Measurements from ENCODE around the gene SLX4. TPM values are rescaled to one million over a fixed set of nuclear protein-coding genes. Genes with fewer than 3 reads are reported as not detected.
"Not testable (repeated sequence)": the region's sequence is repeated elsewhere in the genome, so short reads cannot be mapped to it uniquely, and the experiment has no call there.

SLX4 gene
- total RNA-seq, 8 experiments from 2014 or later, result 3.3 to 8.4 (median 5.6) TPM

DNA sequence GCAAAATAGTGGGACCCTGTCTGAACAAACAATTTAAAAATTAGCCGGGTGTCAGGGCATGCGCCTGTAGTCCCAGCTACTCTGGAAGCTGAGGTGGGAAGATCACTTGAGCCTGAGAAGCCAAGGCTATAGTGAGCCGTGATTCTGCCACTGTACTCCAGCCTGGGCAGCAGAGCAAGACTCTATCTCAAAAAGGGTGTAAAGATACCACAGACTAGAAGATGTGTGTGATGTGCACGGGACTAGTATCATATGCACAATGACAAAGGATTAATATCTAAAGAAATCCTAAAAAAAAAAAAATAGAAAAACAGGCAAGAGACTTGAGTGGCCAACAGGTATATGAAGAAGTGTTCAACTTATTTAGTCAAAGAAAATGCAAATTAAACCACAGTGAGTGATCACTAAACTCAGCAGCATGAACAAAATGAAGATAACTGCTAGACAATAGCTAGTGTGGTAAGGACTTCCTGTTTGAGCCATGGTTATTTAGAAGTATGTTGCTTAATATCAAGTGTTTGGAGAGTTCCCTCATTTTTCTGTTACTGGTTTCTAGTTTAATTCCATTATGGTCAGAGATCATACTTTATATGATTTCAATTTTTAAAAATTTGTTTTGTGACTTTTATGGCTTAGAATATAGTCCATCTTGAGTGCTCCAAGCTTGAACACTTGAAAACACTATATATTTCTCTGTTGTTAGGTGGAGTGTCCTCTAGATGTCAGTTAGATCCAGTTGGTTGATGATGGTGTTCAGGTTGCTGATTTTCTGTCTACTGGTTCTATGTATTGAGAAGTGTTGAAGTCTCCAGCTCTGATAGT, 14.7 kb upstream of the SLX4 start:
- Histone ChIP-seq H3K4me1 (replicated peaks in 1 of 2) (no peaks in the 10 kb centered on the region), H3K4me3 (no peak overlapping the region), H3K27ac (no peak overlapping the region)
- peak in 1 of 8 experiments; percentile 23 for ATAC-seq (replicated peaks in 6 of 8)
- in situ Hi-C loops (cut with MboI; ENCODE audit: low pct_unique_long_range_greater_than_20kb in 2 of 9, low sequenced_read_pairs in 9 of 9, unreplicated experiment in 9 of 9), result no loop called here
- 40 to 100% (median 81%) methylated on average over 1 to 4 of the region's 4 CpGs; no CpG with 5 or more reads in 2 of the 10 experiments for WGBS, 10 experiments

DNA sequence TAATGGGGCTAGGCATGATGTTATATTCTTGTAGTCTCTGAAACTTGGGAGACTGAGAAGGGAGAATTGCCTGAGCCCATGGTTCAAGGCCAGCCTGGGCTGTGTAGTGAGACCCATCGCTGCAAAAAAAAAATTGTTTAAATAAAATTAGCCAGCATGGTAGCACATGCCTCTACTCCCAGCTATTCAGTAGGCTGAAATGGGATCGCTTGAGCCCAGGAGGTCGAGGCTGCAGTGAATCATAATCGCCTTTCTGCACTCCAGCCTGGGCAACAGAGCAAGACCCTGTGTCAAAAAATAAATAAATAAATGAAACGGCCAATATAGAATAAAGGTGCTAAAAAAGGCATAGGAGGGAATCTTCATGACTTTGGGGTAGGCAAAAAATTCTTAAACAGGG, 13.9 kb upstream of the SLX4 start:
- no peak for ATAC-seq (replicated peaks in 6 of 8)
- in situ Hi-C loops (cut with MboI; ENCODE audit: low pct_unique_long_range_greater_than_20kb in 2 of 9, low sequenced_read_pairs in 9 of 9, unreplicated experiment in 9 of 9), result no loop called here
- WGBS, 10 experiments, result 75 to 100% (median 92%) methylated on average over 1 to 5 of the region's 5 CpGs; no CpG with 5 or more reads in 4 of the 10 experiments
- Histone ChIP-seq H3K27ac (no peak overlapping the region), H3K4me1 (replicated peaks in 1 of 2) (no peaks in the 10 kb centered on the region), H3K4me3 (no peak overlapping the region)

DNA sequence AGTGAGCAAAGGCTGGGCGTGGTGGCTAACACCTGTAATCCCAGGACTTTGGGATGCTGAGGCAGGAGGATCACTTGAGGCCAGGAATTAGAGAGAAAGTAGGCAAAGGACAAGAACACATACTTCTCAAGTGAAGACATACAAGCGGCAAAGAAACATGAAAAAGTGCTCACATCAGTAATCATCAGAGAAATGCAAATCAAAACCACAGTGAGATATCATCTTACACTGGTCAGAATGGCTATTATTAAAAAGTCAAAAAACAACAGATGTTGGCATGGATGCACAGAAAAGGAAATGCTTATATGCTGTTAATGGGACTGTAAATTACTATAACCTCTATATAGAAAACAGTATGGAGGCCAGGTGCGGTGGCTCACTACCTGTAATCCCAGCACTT, 12.2 kb upstream of the SLX4 start:
- WGBS, 10 experiments, result 67 to 100% (median 89%) methylated on average over 1 to 3 of the region's 3 CpGs; no CpG with 5 or more reads in 1 of the 10 experiments
- Histone ChIP-seq H3K27ac (no peak overlapping the region), H3K4me3 (no peak overlapping the region), H3K4me1 (replicated peaks in 1 of 2) (no peaks in the 10 kb centered on the region)
- in situ Hi-C loops (cut with MboI; ENCODE audit: low pct_unique_long_range_greater_than_20kb in 2 of 9, low sequenced_read_pairs in 9 of 9, unreplicated experiment in 9 of 9), result no loop called here
- ATAC-seq (replicated peaks in 6 of 8), result peak in 1 of 8 experiments; percentile 70

DNA sequence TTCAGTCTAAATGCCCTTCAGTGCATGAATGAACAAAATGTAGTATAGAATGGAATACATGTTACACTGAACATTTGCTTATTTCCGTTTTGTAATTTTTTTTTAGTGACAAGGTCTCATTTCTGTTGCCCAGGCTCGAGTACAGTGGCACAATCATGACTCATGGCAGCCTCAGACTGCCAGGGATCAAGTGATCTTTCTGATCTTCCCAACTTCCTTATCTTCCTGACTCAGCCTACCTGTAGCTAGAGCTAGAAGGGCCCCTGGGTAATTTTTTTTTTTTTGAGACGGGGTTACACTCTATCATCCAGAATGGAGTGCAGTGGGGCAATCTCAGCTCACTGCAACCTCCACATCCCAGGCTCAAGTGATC, 7.3 kb upstream of the SLX4 start:
- Histone ChIP-seq H3K4me3 (no peak overlapping the region), H3K27ac (no peak overlapping the region), H3K4me1 (replicated peaks in 1 of 2) (no peaks in the 10 kb centered on the region)
- no peak for ATAC-seq (replicated peaks in 6 of 8)
- 83 to 100% (median 100%) methylated on average over 1 to 3 of the region's 3 CpGs; no CpG with 5 or more reads in 3 of the 10 experiments for WGBS, 10 experiments
- in situ Hi-C loops (cut with MboI; ENCODE audit: low pct_unique_long_range_greater_than_20kb in 2 of 9, low sequenced_read_pairs in 9 of 9, unreplicated experiment in 9 of 9), result no loop called here

DNA sequence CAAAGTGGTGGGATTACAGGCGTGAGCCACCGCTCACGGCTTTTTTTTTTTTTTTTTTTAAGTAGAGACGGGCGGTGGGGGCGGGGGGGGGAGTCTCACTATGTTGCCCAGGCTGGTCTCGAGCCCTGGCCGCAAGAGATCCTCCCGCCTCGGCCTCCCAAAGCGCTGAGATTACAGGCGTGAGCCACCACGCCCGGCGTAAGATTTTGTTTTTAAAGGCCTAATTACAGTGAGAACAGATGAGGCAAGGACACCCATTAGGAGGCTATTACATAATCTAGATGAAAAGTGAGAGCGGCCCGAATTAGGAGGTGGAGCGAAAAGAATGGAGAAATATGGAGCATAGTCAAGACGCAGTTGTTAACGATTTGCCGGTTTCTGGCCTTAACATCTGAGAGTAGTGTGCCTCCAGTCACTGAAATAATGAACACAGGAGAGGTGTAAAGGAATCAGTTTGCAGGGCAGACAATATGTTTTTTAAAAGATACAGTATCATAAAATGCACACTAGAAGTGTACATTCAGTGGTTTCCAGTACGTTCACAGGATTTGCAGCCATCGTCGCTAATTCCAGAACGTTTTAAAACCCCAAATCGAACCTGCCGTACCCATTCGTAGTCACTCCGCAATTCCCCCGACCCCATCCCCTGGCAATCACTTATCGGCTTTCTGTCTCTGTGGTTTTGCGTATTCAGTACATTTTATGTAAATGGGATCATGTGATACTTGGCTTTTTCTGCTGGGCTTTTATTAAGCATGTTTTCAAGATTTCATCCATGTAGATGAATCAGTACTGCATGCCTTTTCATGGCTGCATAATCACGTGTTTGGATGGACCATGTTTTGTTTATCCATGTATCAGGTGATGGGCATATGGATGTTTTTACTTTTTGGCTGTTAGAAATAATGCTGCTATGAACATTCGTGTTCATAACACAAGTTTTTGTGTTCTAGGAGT, 1.4 kb upstream of the SLX4 start:
- 20 to 100% (median 78%) methylated on average over 1 to 23 of the region's 34 CpGs for WGBS, 10 experiments
- in situ Hi-C loops (cut with MboI; ENCODE audit: low pct_unique_long_range_greater_than_20kb in 2 of 9, low sequenced_read_pairs in 9 of 9, unreplicated experiment in 9 of 9), result no loop called here

DNA sequence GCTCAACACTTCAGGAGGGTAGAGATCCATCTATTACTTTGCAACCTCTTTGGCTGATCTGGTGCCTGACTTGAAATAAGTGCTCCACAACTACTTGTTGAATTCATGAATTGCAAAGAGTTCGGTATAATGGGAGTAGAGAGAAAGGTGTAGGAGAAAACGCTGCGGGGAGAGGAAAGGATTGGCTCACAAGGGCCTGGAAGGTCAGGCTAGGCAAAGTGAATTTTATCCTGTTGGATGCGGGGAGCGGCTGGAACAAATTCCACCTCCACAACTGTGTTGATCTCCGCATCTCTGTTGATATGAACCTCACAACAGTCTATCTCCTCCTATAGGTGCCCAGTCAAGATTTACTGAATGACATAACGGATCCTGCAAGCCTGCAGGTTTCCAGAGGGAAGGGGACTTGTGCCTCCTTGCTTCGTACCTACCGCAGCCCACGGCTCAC, 684 bp downstream of the SLX4 start:
- no peak for ATAC-seq (replicated peaks in 6 of 8)
- Histone ChIP-seq H3K4me3 (peak overlapping the region; percentile 65 to 96 (median 82)), H3K27ac (peak overlapping the region in 1 of 2 donors; percentile 61), H3K4me1 (replicated peaks in 1 of 2) (peaks cover 9 to 14% of the 10 kb centered on the region in 2 donors)
- in situ Hi-C loops (cut with MboI; ENCODE audit: low pct_unique_long_range_greater_than_20kb in 2 of 9, low sequenced_read_pairs in 9 of 9, unreplicated experiment in 9 of 9), result no loop called here
- WGBS, 10 experiments, result 0 to 28% (median 0%) methylated on average over 1 to 6 of the region's 10 CpGs; no CpG with 5 or more reads in 5 of the 10 experiments

More for the DNA sequence above, 1.4 kb upstream of the SLX4 start:
- Histone ChIP-seq H3K4me1 (replicated peaks in 1 of 2) (peaks cover 9 to 14% of the 10 kb centered on the region in 2 donors), H3K27ac (no peak overlapping the region), H3K4me3 (peak overlapping the region; percentile 65 to 96 (median 82))
- ATAC-seq (replicated peaks in 6 of 8), result no peak

DNA sequence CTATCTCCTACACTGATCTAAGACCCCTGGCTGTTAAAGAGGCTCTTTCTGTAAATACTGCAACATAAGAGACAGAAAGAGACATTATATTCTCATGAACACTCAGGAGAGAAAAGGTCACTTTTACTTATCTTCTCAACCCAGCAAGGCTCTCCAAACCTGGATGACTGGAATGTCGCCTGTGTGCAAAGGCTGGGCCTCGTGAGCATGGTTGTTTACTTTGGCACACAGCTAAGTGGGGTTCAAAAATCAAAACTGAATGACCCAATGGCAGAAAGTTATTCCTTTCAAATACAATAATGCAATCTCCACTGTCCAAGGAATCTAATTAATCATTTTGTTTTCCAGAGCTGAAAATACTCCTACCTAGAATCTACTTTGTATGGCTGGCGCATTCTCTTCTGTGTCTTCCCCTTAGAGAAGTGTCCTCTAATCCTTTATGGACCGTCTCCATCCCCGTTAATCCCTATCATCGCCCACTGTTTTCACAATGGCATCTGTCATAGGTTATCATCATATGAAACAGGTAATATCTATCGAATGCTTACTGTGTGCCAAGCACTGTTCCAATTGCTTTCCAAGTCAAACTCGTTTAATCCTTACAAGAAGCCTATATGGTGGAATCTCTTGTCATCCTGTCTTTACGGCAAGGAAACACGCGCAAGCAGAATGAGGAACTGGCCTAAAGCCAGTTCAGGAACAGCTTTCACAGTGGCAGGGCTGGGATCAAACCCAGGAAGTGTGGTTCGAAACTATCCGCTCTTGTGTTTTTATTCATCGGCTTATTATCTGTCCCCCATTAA, 1.3 kb downstream of the SLX4 start:
- ATAC-seq (replicated peaks in 6 of 8), result no peak
- peak overlapping the region; percentile 65 to 96 (median 82) for H3K4me3 ChIP-seq
- H3K27ac ChIP-seq, result no peak overlapping the region
- H3K4me1 ChIP-seq (replicated peaks in 1 of 2), result peaks cover 9 to 14% of the 10 kb centered on the region in 2 donors
- in situ Hi-C loops (cut with MboI; ENCODE audit: low pct_unique_long_range_greater_than_20kb in 2 of 9, low sequenced_read_pairs in 9 of 9, unreplicated experiment in 9 of 9), result no loop called here
- 20 to 88% (median 76%) methylated on average over 1 to 14 of the region's 14 CpGs; no CpG with 5 or more reads in 1 of the 10 experiments for WGBS, 10 experiments

DNA sequence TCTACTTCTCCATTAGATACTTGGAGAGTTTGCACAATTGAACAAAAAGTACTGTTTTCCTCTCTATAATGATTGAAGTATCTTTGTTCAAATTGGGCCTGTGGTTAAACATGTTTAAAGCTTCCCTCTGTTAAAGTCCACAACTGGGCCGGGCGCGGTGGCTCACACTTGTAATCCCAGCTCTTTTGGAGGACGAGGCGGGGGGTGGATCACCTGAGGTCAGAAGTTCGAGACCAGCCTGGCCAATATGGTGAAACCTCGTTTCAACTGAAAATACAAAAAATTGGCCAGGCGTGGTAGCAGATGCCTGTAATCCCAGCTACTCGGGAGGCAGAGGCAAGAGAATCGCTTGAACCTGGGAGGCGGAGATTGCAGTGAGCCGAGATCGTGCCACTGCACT, 2.4 kb downstream of the SLX4 start:
- H3K27ac ChIP-seq; in situ Hi-C loops (cut with MboI; ENCODE audit: low pct_unique_long_range_greater_than_20kb in 2 of 9, low sequenced_read_pairs in 9 of 9, unreplicated experiment in 9 of 9); H3K4me3 ChIP-seq; ATAC-seq (replicated peaks in 6 of 8): not testable (repeated sequence)
- peaks cover 9 to 14% of the 10 kb centered on the region in 2 donors for H3K4me1 ChIP-seq (replicated peaks in 1 of 2)
- 80 to 98% (median 90%) methylated on average over 1 to 13 of the region's 13 CpGs; no CpG with 5 or more reads in 1 of the 10 experiments for WGBS, 10 experiments

DNA sequence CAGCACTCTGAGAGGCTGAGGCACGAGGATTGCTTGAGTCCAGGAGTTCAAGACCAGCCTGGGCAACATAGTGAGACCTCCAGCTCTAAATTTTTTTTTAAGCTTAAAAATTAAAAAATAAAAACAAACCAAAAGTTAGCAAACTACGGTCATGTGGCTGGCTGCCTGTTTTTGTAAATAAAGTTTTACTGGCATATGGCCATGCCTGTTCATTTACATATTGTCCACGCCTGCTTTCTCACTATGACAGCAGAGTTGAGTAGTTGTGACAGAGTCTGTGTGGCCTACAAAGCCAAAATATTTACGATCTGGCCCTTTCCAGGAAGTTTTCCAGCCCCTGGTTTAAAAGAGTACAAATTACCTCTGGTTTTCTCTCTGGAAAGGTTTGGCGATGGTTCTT, 3.3 kb downstream of the SLX4 start:
- H3K4me1 ChIP-seq (replicated peaks in 1 of 2), result peaks cover 9 to 14% of the 10 kb centered on the region in 2 donors
- H3K27ac ChIP-seq, result no peak overlapping the region
- no peak for ATAC-seq (replicated peaks in 6 of 8)
- no peak overlapping the region for H3K4me3 ChIP-seq
- in situ Hi-C loops (cut with MboI; ENCODE audit: low pct_unique_long_range_greater_than_20kb in 2 of 9, low sequenced_read_pairs in 9 of 9, unreplicated experiment in 9 of 9), result no loop called here
- 47 to 100% (median 92%) methylated on average over 1 to 5 of the region's 5 CpGs; no CpG with 5 or more reads in 3 of the 10 experiments for WGBS, 10 experiments

DNA sequence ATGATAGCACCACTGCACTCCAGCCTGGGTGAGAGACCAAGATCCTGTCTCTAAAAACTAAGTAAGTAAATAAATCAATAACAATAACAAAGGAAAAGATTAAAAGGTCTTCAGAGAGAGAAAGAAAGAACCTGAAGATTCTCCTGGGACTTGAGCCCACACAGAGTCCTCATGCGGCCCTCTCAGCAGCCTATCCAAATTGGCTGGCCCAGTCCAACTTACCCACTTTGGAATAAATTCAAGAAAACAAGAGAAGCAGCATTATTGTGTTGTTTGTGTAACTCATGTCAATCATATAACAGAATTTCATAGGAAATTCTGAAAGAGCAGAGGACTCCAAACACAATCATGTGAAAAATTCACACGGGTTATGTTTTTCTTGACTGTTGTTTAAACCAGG, 3.8 kb downstream of the SLX4 start:
- in situ Hi-C loops (cut with MboI; ENCODE audit: low pct_unique_long_range_greater_than_20kb in 2 of 9, low sequenced_read_pairs in 9 of 9, unreplicated experiment in 9 of 9), result no loop called here
- 40 to 100% (median 83%) methylated on average over 1 to 2 of the region's 2 CpGs; no CpG with 5 or more reads in 3 of the 10 experiments for WGBS, 10 experiments
- Histone ChIP-seq H3K4me1 (replicated peaks in 1 of 2) (peaks cover 8 to 11% of the 10 kb centered on the region in 2 donors), H3K27ac (no peak overlapping the region), H3K4me3 (no peak overlapping the region)
- no peak for ATAC-seq (replicated peaks in 6 of 8)

DNA sequence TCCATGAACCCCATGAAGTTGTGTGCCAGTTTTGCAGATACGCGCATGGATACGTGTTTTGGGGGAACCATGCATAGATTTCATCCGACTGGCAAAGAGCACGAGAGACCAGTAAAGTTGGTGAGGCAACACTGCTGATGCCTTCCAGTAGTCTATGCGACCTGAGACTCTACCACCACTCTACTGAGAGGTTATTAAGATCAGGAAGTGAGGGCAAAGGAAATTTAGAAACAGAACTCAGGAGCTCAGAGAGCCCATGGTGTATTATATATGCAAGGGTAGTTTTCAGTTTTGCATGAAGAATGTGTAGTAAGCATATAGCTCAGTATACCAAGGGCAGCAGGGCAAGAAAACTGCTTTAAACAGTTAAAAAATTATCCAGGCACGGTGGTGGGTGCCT, 4.2 kb downstream of the SLX4 start:
- ATAC-seq (replicated peaks in 6 of 8), result no peak
- Histone ChIP-seq H3K4me3 (no peak overlapping the region), H3K27ac (no peak overlapping the region), H3K4me1 (replicated peaks in 1 of 2) (peaks cover 4 to 8% of the 10 kb centered on the region in 2 donors)
- 71 to 100% (median 91%) methylated on average over 1 to 5 of the region's 7 CpGs; no CpG with 5 or more reads in 2 of the 10 experiments for WGBS, 10 experiments
- in situ Hi-C loops (cut with MboI; ENCODE audit: low pct_unique_long_range_greater_than_20kb in 2 of 9, low sequenced_read_pairs in 9 of 9, unreplicated experiment in 9 of 9), result no loop called here

DNA sequence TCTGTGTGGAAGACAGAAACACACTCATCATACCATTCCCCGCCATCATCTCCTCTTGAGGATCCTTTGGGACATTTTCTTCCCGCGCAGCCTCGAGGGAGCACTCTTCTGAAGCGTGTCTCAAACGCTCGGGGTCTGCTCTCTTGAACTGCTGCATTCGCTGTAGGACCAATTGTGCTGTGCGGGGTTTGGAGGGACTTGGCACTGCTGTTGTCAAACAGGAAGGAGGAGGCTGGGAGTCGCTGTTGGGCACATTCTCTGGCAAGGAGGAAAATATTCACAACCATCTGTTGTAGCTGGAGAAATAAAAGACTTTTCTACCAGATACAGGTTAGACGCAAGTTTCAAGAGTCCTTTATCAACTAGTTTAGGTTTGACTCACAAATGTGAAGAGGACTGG, 5.0 kb downstream of the SLX4 start:
- no peak overlapping the region for H3K27ac ChIP-seq

More for the DNA sequence above, 5.0 kb downstream of the SLX4 start:
- 71 to 100% (median 79%) methylated on average over 1 to 10 of the region's 11 CpGs for WGBS, 10 experiments
- no peak overlapping the region for H3K4me3 ChIP-seq
- H3K4me1 ChIP-seq (replicated peaks in 1 of 2), result peaks cover 4 to 8% of the 10 kb centered on the region in 2 donors
- in situ Hi-C loops (cut with MboI; ENCODE audit: low pct_unique_long_range_greater_than_20kb in 2 of 9, low sequenced_read_pairs in 9 of 9, unreplicated experiment in 9 of 9), result no loop called here
- no peak for ATAC-seq (replicated peaks in 6 of 8)
